Body of pancreas (tissue), 4 donors: ENCODE results near the gene LOXL4. TPM values are rescaled to one million over a fixed set of nuclear protein-coding genes. Genes with fewer than 3 reads are reported as not detected.

ENCODE experiments used
- ATAC-seq: fragments of 150-250 bp; one replicate; pipeline ENCODE4 v1.9.1; 2016
- DNase-seq, 4 donors: peaks; one replicate each; pipeline ENCODE4 v3.0.0-alpha.2; 2019
- H3K27ac ChIP-seq, 4 donors: fragments of 200-600 bp; sonication (generic); 1 replicate in 3 of 4; 2 replicates in 1 of 4; pipeline versions ENCODE4 v1.5.1 to v1.6.1; 2016 to 2019; ENCODE audit warnings: mild to moderate bottlenecking in 1 of 4, mixed read lengths in 1 of 4, moderate library complexity in 1 of 4
- H3K27me3 ChIP-seq, 2 donors: fragments of 200-600 bp; sonication (generic); one replicate each; pipeline ENCODE4 v1.6.0; 2016; ENCODE audit warnings: mild to moderate bottlenecking in 1 of 2
- H3K36me3 ChIP-seq, 2 donors: fragments of 200-600 bp; sonication (generic); replicated peaks in 1 of 2; 2 replicates each; pipeline ENCODE4 v1.5.1; 2016; ENCODE audit warnings: low read depth in 2 of 2; ENCODE audit not compliant: insufficient read depth in 1 of 2
- H3K4me1 ChIP-seq: fragments of 200-600 bp; sonication (generic); one replicate; pipeline ENCODE4 v1.6.0; 2016
- H3K4me3 ChIP-seq, 2 donors: fragments of 200-600 bp; sonication (generic); 1 replicate in 1 of 2; 2 replicates in 1 of 2; pipeline ENCODE4 v1.5.1; 2016 to 2019
- H3K9me3 ChIP-seq, 3 donors: fragments of 200-600 bp; sonication (generic); 1 replicate in 2 of 3; 2 replicates in 1 of 3; pipeline ENCODE4 v1.5.1; 2016
- POLR2A ChIP-seq, 3 donors: fragments of 450-650 bp; IDR thresholded peaks; one replicate each; pipeline ENCODE4 v1.6.1; 2016; ENCODE audit warnings: antibody characterized with exemption in 3 of 3, mild to moderate bottlenecking in 2 of 3
- WGBS, 2 donors: methylation state at CpG; one replicate each; pipeline ENCODE4 v1.1.5; 2017; 5-methylcytosine and 5-hydroxymethylcytosine counted together
- intact Hi-C: fragments of 100-400 bp; cut with DNase I; formaldehyde crosslinking; loops from one replicate; pipeline ENCODE4 v1.15.1; 2023
- total RNA-seq, 2 donors: library from RNA; depleted of rRNA; stranded (reverse); fragments of >200 nt; gene quantifications; one replicate each; pipeline ENCODE4 v1.1.0, GENCODE V29; 2016
- TF ChIP-seq, protein P1 (sequence below), 7 experiments: fragments of 450-650 bp in 4 of 7; fragments of 200-600 bp in 3 of 7; sonication (generic) in 3 of 7; IDR thresholded peaks; one replicate each; pipeline ENCODE4 v1.5.1; 2016 to 2019; ENCODE audit warnings: antibody characterized with exemption in 7 of 7

LOXL4 gene
- total RNA-seq, 2 donors from 2014 or later: 8.9 to 10.6 TPM

DNA sequence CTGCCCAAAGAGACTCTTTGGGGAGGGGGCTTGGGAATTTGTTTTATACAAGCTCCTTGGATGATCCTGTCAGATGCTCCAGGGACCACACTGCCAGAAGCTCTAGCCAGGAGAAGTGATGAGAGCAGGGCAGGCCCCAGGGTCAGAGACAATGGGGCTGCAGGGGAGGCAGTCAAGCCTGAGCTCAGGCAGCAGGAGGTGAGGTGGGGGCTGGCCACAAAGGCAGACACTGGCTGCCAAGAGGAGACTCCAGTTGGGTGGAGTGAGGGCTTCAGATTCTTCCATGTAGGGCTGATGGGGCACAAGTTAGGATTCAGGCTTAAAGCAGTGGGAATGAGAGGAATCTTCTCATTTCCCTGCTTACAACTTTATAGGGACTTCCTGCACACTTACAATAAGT, 35.6 kb upstream of the LOXL4 start:
- no peak for DNase-seq
- intact Hi-C loops: no loop called here
- no peaks in the 10 kb centered on the region for H3K27me3 ChIP-seq
- no peak overlapping the region for H3K27ac ChIP-seq
- H3K9me3 ChIP-seq: no peaks in the 10 kb centered on the region
- H3K36me3 ChIP-seq: no peaks in the 10 kb centered on the region
- no peak overlapping the region for H3K4me3 ChIP-seq
- no peak for ATAC-seq
- TF ChIP-seq POLR2A (IDR thresholded peaks at IDR 0.05): no peak
- TF ChIP-seq, protein P1, sequence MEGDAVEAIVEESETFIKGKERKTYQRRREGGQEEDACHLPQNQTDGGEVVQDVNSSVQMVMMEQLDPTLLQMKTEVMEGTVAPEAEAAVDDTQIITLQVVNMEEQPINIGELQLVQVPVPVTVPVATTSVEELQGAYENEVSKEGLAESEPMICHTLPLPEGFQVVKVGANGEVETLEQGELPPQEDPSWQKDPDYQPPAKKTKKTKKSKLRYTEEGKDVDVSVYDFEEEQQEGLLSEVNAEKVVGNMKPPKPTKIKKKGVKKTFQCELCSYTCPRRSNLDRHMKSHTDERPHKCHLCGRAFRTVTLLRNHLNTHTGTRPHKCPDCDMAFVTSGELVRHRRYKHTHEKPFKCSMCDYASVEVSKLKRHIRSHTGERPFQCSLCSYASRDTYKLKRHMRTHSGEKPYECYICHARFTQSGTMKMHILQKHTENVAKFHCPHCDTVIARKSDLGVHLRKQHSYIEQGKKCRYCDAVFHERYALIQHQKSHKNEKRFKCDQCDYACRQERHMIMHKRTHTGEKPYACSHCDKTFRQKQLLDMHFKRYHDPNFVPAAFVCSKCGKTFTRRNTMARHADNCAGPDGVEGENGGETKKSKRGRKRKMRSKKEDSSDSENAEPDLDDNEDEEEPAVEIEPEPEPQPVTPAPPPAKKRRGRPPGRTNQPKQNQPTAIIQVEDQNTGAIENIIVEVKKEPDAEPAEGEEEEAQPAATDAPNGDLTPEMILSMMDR (IDR thresholded peaks at IDR 0.05): no peak
- H3K4me1 ChIP-seq: no peaks in the 10 kb centered on the region

DNA sequence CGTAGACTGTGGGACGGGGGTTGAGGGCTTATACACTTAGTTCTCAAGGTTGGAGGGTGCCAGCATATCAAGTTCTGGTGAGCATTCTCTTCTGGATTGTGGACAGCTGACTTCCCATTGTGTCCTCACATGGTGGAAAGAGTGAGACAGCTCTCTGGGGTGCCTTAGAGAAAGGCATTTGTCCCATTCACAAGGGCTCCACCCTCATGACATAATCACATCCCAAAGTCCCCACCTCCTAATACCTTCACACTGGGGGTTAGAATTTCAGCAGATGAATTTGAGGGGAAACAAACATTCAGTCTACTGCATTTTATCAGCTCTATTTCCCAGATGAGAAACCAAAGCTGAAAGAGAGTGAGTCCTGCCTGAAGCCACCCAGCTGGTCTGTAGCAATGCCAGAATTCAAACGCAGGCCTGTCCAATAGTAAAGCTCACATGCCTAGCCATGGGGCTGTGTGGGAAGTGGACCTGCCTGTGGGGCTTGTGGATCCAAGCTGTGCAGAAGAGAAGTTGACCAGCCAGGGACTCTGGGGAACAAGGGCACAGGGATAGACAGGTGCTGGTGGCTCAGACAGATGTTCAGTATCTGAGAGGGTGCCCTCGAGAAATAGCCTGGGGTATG, 34.9 kb upstream of the LOXL4 start:
- Histone ChIP-seq H3K27ac (no peak overlapping the region), H3K36me3 (no peaks in the 10 kb centered on the region), H3K4me3 (no peak overlapping the region), H3K4me1 (no peaks in the 10 kb centered on the region), H3K9me3 (no peaks in the 10 kb centered on the region), H3K27me3 (no peaks in the 10 kb centered on the region)
- no peak for ATAC-seq
- 63 to 66% methylated on average over 4 of the region's 4 CpGs for WGBS, 2 donors
- no peak for TF ChIP-seq POLR2A (IDR thresholded peaks at IDR 0.05)
- TF ChIP-seq, protein P1 (IDR thresholded peaks at IDR 0.05): no peak
- intact Hi-C loops: no loop called here
- DNase-seq: no peak

- no peak for ATAC-seq
- Histone ChIP-seq H3K4me1 (no peaks in the 10 kb centered on the region), H3K9me3 (no peaks in the 10 kb centered on the region), H3K27ac (no peak overlapping the region), H3K27me3 (no peaks in the 10 kb centered on the region), H3K36me3 (no peaks in the 10 kb centered on the region), H3K4me3 (no peak overlapping the region)
- TF ChIP-seq POLR2A (IDR thresholded peaks at IDR 0.05): no peak
- TF ChIP-seq, protein P1 (IDR thresholded peaks at IDR 0.05): no peak
- intact Hi-C loops: no loop called here
- no peak for DNase-seq
- 60 to 64% methylated on average over 8 to 9 of the region's 9 CpGs for WGBS, 2 donors
These were observed 33.8 kb upstream of the LOXL4 start for GRCh38 chr10:98301664-98302319.

DNA sequence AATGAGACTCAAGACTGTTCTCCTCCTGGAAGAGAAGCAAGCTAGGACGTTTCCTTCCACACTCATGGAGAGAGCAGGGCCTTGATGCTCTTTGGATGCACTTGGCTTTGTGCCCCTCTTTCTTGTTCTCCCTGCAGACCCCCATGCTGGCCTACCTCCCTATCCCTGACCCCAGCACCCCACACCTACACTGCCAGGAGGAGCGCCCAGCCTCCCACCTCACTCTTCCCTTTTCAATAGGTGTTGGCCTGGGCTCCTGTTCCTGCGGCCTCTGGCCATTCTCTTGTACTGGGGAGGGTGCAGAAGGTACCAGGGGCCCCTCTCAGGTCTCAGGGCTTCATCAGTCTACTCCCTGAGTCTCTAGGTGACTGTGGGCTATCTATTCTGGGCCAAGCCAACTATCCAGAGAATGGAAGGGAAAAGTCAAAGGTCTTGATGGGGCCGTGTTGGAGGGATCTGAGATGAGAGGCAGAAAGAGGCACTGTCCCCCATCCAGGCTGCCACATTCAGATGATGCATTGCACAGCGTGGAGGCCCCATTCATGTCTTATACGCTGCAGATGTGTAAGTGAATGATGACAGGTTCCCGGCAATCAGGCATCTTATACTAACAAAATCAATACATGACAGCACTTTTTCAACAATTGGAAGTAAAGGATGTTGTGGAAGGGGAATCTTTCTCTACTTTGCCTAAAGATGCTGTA, 32.7 kb upstream of the LOXL4 start:
- no peaks in the 10 kb centered on the region for H3K27me3 ChIP-seq
- intact Hi-C loops: no loop called here
- WGBS, 2 donors: 69 to 79% methylated on average over 7 of the region's 7 CpGs
- no peaks in the 10 kb centered on the region for H3K4me1 ChIP-seq
- no peaks in the 10 kb centered on the region for H3K9me3 ChIP-seq
- H3K27ac ChIP-seq: no peak overlapping the region
- no peak overlapping the region for H3K4me3 ChIP-seq
- no peaks in the 10 kb centered on the region for H3K36me3 ChIP-seq
- TF ChIP-seq, protein P1 (IDR thresholded peaks at IDR 0.05): no peak
- no peak for TF ChIP-seq POLR2A (IDR thresholded peaks at IDR 0.05)
- ATAC-seq (no peak), DNase-seq (no peak)
